GM19099 (cell line): ENCODE results near the gene FHIP2A.

Source experiments
- POLR2A ChIP-seq: IDR thresholded peaks from 3 replicates; pipeline ENCODE4 v1.6.1; 2011; ENCODE audit warnings: low read depth; ENCODE audit not compliant: insufficient read length; ENCODE audit errors: extremely low read depth

FHIP2A gene

DNA sequence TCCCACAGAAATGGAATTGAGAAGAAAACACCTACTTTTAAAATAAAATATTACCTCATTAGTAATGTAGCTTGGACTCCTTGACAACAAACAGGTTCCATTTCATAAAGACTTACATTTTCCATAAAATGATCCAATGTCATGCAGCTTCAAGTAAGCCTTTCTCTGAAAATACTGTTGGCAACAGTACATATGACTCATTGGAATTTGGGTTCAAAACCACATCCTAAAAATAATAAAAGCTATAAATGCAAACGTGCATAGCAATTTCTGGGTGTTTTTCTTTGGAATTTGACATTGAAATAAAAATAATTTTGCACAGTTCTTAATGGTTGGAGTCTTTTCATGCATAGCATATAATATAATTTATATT is 47.9 kb downstream of the FHIP2A start:
- no peak for TF ChIP-seq POLR2A

DNA sequence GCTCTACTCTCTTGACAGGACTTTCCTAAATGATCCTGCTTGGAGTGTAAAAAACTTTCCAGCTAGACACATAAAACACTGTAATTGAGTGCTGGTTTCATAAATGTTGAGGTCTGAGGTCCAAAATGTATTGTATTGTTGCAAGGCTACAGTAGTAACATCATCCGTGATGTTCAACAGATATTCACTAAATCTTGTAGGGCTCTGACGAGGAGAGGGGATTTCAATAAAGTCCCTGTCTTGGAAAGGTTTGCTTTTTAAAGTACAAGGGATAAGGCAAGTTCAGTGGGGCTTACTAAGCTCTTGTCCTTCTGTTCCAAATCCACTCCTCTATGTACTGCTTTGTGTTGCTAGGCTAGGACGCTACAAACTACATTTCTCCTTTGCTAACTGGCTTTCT is 48.9 kb downstream of the FHIP2A start:
- TF ChIP-seq POLR2A, result no peak

DNA sequence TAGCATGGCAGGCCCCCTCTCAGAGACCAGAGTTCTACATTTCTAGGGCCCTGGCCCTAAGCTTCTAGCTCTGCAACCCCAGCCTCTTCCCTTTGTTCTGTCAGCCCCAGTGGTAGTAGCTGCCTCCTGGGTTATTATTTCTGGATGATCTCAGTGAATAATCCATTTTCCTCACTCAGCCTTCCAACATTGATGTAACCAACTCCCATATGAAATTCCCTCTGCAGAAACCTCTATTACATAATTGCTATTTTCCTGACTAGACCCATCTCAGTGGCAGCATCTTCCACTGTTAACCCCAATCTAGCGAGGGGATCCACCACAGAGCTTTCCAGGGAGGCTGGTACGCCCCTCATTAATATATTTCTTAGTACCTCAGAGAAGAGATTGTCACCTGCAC is 49.8 kb downstream of the FHIP2A start:
- TF ChIP-seq POLR2A, result no peak
